HEK293T (cell line): ENCODE data around the gene ZSWIM3.
"Not testable (repeated sequence)": the region's sequence is repeated elsewhere in the genome, so short reads cannot be mapped to it uniquely, and the experiment has no call there.

Source experiments
- CTCF ChIA-PET: fragments of 350-600 bp; formaldehyde crosslinking; extraction: SDS; loops from one replicate; lab custom pipeline; 2021; ENCODE audit warnings: antibody characterized with exemption, inconsistent platforms; lab: Yijun Ruan, JAX
- POLR2A ChIA-PET: fragments of 350-600 bp; formaldehyde crosslinking; extraction: SDS; loops from one replicate; lab custom pipeline; 2020; ENCODE audit warnings: antibody characterized with exemption, inconsistent platforms; lab: Yijun Ruan, JAX
- DNase-seq: peaks from one replicate; pipeline ENCODE4 v3.0.0; 2012; ENCODE audit warnings: mixed read lengths; ENCODE audit errors: extremely low spot score
- ARNT ChIP-seq: fragments of 450-650 bp; IDR thresholded peaks from 2 replicates; pipeline ENCODE4 v1.6.1; 2017; ENCODE audit warnings: mild to moderate bottlenecking
- BHLHE40 ChIP-seq: fragments of 450-650 bp; IDR thresholded peaks from 2 replicates; pipeline ENCODE4 v1.6.1; 2016; ENCODE audit warnings: mild to moderate bottlenecking, moderate library complexity, borderline replicate concordance
- CTBP1 ChIP-seq: fragments of 450-650 bp; IDR thresholded peaks from 2 replicates; pipeline ENCODE4 v1.6.1; 2016; ENCODE audit warnings: borderline replicate concordance
- ELF4 ChIP-seq: fragments of 450-650 bp; IDR thresholded peaks from 2 replicates; pipeline ENCODE4 v1.6.1; 2017; ENCODE audit warnings: antibody characterized with exemption
- FOXA1 ChIP-seq: fragments of 450-650 bp; IDR thresholded peaks from 2 replicates; pipeline ENCODE4 v1.6.1; 2016; ENCODE audit warnings: mild to moderate bottlenecking
- FOXK2 ChIP-seq: fragments of 450-650 bp; IDR thresholded peaks from 2 replicates; pipeline ENCODE4 v1.6.1; 2016; ENCODE audit warnings: mild to moderate bottlenecking
- FOXM1 ChIP-seq: fragments of 450-650 bp; IDR thresholded peaks from 2 replicates; pipeline ENCODE4 v1.6.1; 2017; ENCODE audit warnings: mild to moderate bottlenecking, borderline replicate concordance
- HDGF ChIP-seq: fragments of 450-650 bp; IDR thresholded peaks from 2 replicates; pipeline ENCODE4 v1.6.1; 2017; ENCODE audit warnings: antibody characterized with exemption, borderline replicate concordance
- L3MBTL2 ChIP-seq: fragments of 450-650 bp; conservative IDR thresholded peaks from 2 replicates; pipeline ENCODE4 v1.6.1; 2016; ENCODE audit warnings: mild to moderate bottlenecking
- LEF1 ChIP-seq: fragments of 450-650 bp; IDR thresholded peaks from 2 replicates; pipeline ENCODE4 v1.6.1; 2017; ENCODE audit warnings: mild to moderate bottlenecking, borderline replicate concordance
- NFRKB ChIP-seq: fragments of 450-650 bp; IDR thresholded peaks from 2 replicates; pipeline ENCODE4 v1.6.1; 2016; ENCODE audit warnings: mild to moderate bottlenecking, moderate library complexity
- SP1 ChIP-seq: fragments of 450-650 bp; IDR thresholded peaks from 2 replicates; pipeline ENCODE4 v1.6.1; 2017
- SUZ12 ChIP-seq: fragments of 450-650 bp; IDR thresholded peaks from 2 replicates; pipeline ENCODE4 v1.6.1; 2016; ENCODE audit warnings: mild to moderate bottlenecking
- TARDBP ChIP-seq: fragments of 450-650 bp; IDR thresholded peaks from 2 replicates; pipeline ENCODE4 v1.6.1; 2016
- ZNF384 ChIP-seq: fragments of 450-650 bp; IDR thresholded peaks from 2 replicates; pipeline ENCODE4 v1.6.1; 2016
- TF ChIP-seq, protein P1 (sequence below): fragments of 450-650 bp; IDR thresholded peaks from 2 replicates; pipeline ENCODE4 v1.6.1; 2016

The ZSWIM3 gene

DNA sequence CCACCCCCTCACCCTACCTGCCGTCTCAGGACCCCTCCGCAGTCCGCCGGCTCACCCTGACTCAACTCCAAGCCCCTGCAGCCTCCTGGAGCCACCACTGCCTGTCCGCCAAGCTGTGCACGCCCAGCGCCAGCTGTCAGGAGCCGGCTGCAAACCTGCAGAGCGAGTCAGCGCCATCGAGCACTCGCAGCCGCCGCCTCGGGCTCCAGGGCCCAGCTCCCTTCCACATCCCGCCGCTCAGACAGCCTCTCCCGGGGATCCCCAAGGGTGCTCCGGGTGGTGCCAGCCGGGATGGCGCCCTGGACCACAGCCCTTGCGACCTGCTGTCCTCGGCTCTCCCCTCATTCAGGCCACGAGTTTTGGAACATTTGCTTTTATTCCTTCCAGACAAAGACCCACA lies 34.6 kb upstream of the ZSWIM3 start:
- no peak for TF ChIP-seq CTBP1
- TF ChIP-seq TARDBP: no peak
- no peak for TF ChIP-seq FOXA1
- ChIA-PET POLR2A (interaction anchor here (0.8 to 1.0 kb wide), 2 partner anchors 10 to 148 kb away, joined by 3 to 6 read pairs; partner anchors contain the start of gene UBE2C), CTCF (interaction anchor here (0.8 kb wide), 1 partner anchor 42 kb away, joined by 4 read pairs; no protein-coding TSS in a partner anchor)
- DNase-seq: no peak

DNA sequence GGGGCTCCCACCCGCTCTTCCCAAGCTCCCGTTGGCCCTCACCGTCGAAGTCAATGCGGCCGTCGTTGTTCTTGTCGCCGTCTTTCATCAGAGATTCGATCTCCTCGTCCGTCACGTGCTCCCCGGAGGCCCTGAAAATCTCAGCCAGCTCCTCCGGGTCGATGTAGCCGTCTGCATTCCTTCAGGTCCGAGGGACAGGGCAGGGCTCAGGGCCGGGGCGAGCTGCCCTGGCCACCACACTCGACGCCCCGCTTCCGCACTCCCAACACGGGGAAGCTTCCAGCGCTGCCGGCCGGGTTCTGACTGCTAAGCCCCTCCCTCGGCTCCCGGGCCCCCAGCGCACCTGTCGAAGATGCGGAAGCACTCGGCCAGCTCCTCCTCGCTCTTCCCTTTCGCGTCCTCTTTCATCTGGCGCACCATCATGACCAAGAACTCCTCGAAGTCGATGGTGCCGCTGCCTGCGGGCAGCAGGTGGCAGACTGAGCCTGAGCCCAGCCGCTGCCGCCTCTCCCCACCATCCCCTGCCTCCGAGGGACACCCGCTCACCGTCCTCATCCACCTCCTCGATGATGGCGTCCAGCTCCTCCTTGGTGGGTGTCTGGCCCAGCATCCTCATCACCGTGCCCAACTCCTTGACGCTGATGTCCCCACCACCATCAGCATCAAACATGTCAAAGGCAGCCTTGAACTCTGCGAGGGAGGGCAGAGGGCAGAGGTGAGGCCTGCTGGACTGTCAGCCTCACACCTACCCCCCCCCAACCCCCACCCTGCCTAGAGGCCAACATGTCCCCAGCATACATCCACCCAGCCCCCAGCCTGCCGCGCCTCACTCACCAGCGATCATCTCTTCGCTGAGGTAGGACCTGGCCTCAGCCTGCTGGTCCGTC lies 33.2 kb upstream of the ZSWIM3 start:
- POLR2A ChIA-PET: interaction anchor here (0.5 to 1.1 kb wide), 3 partner anchors 10 to 630 kb away, joined by 3 to 4 read pairs (median 3); partner anchors contain the start of genes ACOT8 and SNX21

DNA sequence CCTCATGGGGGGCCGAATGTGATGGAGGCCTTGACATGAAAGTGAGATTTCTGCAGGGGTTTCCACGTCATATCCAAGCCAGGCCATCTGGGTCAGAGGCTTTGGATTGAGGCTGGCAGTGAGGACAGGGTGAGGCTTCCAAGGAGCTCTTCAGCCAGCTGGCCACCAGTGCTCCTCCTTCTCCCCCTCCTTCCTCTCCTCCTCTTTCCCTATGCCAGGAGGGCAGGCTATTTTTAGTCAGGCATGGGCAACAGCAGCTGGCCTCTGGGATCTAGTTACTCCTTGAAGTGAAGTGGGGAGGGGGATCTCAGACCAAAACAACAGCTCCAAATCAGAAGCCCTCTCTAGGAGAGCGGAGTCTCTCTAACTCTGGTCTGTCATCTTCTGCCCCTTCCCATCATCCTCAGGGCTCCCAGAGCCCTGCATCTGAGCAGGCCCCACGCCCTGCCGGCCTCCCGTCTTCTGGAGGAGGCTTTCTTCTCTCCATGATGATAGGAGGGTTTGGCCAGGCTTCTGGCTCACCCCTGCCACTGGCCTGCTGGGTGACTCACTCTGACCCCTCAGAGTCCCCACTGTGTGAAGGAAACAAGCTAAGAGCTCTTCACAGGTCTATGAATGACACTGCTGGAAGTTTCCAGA lies 30.9 kb upstream of the ZSWIM3 start:
- TF ChIP-seq ELF4 (no peak), FOXK2 (no peak), NFRKB (no peak), FOXA1 (no peak), BHLHE40 (no peak), FOXM1 (no peak), ARNT (no peak), SUZ12 (no peak), LEF1 (no peak), HDGF (no peak), SP1 (no peak), ZNF384 (no peak), TARDBP (no peak)
- TF ChIP-seq, protein P1, sequence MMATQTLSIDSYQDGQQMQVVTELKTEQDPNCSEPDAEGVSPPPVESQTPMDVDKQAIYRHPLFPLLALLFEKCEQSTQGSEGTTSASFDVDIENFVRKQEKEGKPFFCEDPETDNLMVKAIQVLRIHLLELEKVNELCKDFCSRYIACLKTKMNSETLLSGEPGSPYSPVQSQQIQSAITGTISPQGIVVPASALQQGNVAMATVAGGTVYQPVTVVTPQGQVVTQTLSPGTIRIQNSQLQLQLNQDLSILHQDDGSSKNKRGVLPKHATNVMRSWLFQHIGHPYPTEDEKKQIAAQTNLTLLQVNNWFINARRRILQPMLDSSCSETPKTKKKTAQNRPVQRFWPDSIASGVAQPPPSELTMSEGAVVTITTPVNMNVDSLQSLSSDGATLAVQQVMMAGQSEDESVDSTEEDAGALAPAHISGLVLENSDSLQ: no peak
- POLR2A ChIA-PET: interaction anchor here (1.0 to 1.2 kb wide), 2 partner anchors 9 to 14 kb away, joined by 3 to 4 read pairs; partner anchors contain the start of gene UBE2C
- CTCF ChIA-PET: no interaction called here
- no peak for DNase-seq

More for the DNA sequence above, 33.2 kb upstream of the ZSWIM3 start:
- DNase-seq: no peak
- TF ChIP-seq TARDBP (no peak), FOXM1 (no peak), ARNT (no peak), NFRKB (no peak)
- CTCF ChIA-PET: interaction anchor here (0.8 kb wide), 1 partner anchor 139 kb away, joined by 3 read pairs; no protein-coding TSS in a partner anchor

DNA sequence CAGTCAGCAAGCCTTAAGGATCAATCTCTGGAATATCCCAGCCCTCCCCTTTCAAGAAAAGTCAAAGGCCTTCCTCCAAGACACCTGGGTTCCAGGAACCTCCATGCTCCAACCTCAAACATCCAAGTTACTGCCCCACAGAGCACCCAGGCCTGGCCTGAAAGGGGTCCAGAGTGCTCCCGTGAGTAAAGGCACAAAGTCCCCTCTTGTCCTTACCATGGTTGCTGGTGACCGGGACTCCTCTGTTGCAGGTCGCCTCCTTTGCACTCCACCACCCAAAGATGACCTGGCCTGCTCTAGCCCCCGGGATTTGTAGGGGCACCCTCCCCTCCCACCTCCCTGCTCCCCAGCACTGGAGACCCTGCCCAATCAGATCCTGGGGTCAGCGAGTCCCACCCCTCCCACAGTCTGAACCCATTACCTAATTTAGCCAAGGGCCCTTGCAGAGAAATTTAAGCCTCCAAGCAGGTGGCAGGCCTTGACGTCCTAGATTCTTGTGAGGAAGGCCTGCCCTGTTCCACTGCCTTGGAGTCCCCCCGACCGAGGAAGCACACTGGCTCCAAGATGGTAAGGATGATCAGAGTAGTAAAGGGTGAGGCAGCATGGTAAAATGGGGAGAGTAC lies 30.3 kb upstream of the ZSWIM3 start, which contains the start of gene TNNC2:
Gene TNNC2, minus strand, starts transcription at position 283 of the 623 bp plus-strand sequence. Its CDS starts 64 bp downstream, at position 219.
- ChIA-PET CTCF (no interaction called here), POLR2A (interaction anchor here (1.2 kb wide), 1 partner anchor 9 kb away, joined by 3 read pairs; no protein-coding TSS in a partner anchor)
- no peak for DNase-seq
- TF ChIP-seq CTBP1 (no peak), FOXM1 (no peak), ARNT (no peak), BHLHE40 (no peak), SUZ12 (no peak), SP1 (no peak), L3MBTL2 (no peak)

DNA sequence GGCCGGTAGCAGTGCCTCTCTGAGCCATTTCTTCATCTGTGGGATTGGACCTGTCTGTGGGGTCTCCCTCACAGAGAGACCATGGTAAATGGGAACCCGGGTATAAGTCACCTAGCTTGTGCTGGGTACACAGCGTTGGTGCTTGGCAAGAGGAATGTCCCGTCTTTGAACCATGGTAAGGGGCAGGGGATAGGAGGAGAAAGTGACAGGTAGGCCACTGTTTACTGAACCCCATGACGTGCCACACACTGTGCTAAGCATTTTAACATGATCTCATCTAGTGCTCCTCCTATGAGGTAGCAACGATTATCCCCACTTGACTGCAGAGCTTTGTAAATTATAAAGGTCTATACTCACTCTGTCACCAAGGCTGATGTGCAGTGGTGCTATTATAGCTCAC lies 29.7 kb upstream of the ZSWIM3 start:
- CTCF ChIA-PET: no interaction called here
- POLR2A ChIA-PET: no interaction called here
- DNase-seq: no peak
- TF ChIP-seq FOXM1: no peak
- no peak for TF ChIP-seq ZNF384
- no peak for TF ChIP-seq ARNT
- TF ChIP-seq TARDBP: no peak
- no peak for TF ChIP-seq LEF1
- no peak for TF ChIP-seq SUZ12
- no peak for TF ChIP-seq NFRKB
- no peak for TF ChIP-seq FOXK2
- TF ChIP-seq HDGF: no peak
- TF ChIP-seq SP1: no peak
- TF ChIP-seq L3MBTL2: no peak
- TF ChIP-seq BHLHE40: no peak
- no peak for TF ChIP-seq CTBP1
- no peak for TF ChIP-seq ELF4

DNA sequence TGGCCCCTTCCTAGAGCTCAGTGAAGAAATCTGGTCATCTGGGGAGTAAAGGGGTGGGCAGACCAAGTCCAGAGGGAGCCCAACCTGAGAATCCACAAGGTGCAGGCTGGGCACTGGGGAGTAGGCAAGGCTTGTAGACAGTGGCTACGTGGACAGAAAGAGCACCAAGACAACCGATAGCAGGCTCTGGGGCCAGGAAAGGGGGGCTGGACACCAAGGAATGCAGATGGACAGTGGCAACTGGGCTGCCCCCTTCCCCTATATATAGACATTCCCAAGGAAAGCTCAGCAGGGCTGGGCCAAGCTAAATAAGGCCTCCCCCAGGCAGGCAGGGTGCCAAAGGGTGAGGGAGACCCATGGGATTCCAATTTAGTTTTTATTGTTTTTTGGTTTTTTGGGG lies 28.8 kb upstream of the ZSWIM3 start:
- ChIA-PET POLR2A (no interaction called here), CTCF (no interaction called here)
- no peak for DNase-seq

DNA sequence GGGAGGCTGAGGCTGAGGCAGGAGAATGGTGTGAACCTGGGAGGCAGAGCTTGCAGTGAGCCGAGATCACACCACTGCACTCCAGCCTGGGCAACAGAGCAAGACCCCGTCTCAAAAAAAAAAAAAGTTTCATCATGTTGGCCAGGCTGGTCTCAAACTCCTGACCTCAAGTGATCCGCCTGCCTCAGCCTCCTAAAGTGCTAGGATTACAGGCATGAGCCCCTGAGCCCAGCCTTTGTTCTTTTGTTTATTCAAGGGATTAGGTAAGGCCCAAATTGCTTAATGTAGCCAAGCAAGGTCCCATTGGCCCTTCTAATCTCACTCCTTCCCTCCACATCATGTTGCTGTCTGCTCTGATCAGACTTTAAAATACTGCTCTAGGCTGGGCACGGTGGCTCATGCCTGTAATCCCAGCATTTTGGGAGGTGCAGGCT lies 27.7 kb upstream of the ZSWIM3 start:
- DNase-seq, POLR2A ChIA-PET, CTCF ChIA-PET: not testable (repeated sequence)

More for the DNA sequence above, 28.8 kb upstream of the ZSWIM3 start:
- TF ChIP-seq LEF1 (no peak), L3MBTL2 (no peak)
